HS-5 (cell line): ENCODE data around the gene SUGP2.

Experiments
- DNase-seq: peaks from one replicate; pipeline ENCODE4 v3.0.0-alpha.2; 2012; ENCODE audit warnings: low read depth

SUGP2 gene

GRCh38 chr19:18951721-18952281 is 81.5 kb downstream of the SUGP2 start:
- no peak for DNase-seq

GRCh38 chr19:18949858-18950257 is 83.5 kb downstream of the SUGP2 start:
- no peak for DNase-seq

- no peak for DNase-seq
Observed at GRCh38 chr19:18948976-18949356, 84.4 kb downstream of the SUGP2 start.

- no peak for DNase-seq
Observed at GRCh38 chr19:18948075-18948975, 85.0 kb downstream of the SUGP2 start.

GRCh38 chr19:18946918-18947317 is 86.4 kb downstream of the SUGP2 start:
- DNase-seq: no peak

- DNase-seq: no peak
Observed at GRCh38 chr19:18946335-18946734, 87.0 kb downstream of the SUGP2 start.

- no peak for DNase-seq
Observed at GRCh38 chr19:18945297-18945696, 88.0 kb downstream of the SUGP2 start.

GRCh38 chr19:18943465-18943864 is 89.9 kb downstream of the SUGP2 start:
- DNase-seq: no peak

- DNase-seq: no peak
Observed at GRCh38 chr19:18942692-18943091, 90.6 kb downstream of the SUGP2 start.

- DNase-seq: no peak
Observed at GRCh38 chr19:18941628-18942354, 91.5 kb downstream of the SUGP2 start.
